Activated gamma-delta T cell treated with Interleukin-2 at 50 U/mL for 16 hours (primary cell): ENCODE results near the gene GGCX.

Source experiments
- DNase-seq: peaks from one replicate; pipeline ENCODE4 v3.0.0-alpha.2; 2020

Gene GGCX

GRCh38 chr2:85505551-85506238 is 55.6 kb downstream of the GGCX start:
- DNase-seq: no peak

GRCh38 chr2:85504778-85505261 is 56.5 kb downstream of the GGCX start:
- DNase-seq: no peak

- DNase-seq: no peak
Observed at GRCh38 chr2:85503851-85504777, 57.2 kb downstream of the GGCX start.

GRCh38 chr2:85503168-85503850 is 58.0 kb downstream of the GGCX start:
- DNase-seq: no peak

- DNase-seq: no peak
Observed at GRCh38 chr2:85502720-85503119, 58.6 kb downstream of the GGCX start.

GRCh38 chr2:85501248-85501647 is 60.0 kb downstream of the GGCX start:
- no peak for DNase-seq

GRCh38 chr2:85497944-85498630 is 63.2 kb downstream of the GGCX start:
- DNase-seq: no peak

- no peak for DNase-seq
Observed at GRCh38 chr2:85496436-85496835, 64.9 kb downstream of the GGCX start.
